ENCODE results near the gene CTRL.

Gene CTRL

GRCh38 chr16:67943256-67943618 lies 11.6 kb upstream of the CTRL start:
- H3K4me3 ChIP-seq (ENCODE audit: low read depth, low read length) = no peak overlapping the region
- no peak for TF ChIP-seq CTCF (IDR thresholded peaks at IDR 0.05; ENCODE audit: insufficient read depth, low read length, missing control alignments)
- ChIA-PET CTCF (interaction anchor here (1.3 to 4.3 kb wide), 6 partner anchors 10 to 127 kb away, joined by 3 to 34 read pairs (median 12); partner anchors contain the start of gene NRN1L), POLR2A (interaction anchor here (0.6 kb wide), 1 partner anchor 170 kb away, joined by 3 read pairs; no protein-coding TSS in a partner anchor)
- no peak for DNase-seq (ENCODE audit: low read depth, low spot score)

GRCh38 chr16:67942510-67943255 lies 11.0 kb upstream of the CTRL start:
- no peak for TF ChIP-seq CTCF (IDR thresholded peaks at IDR 0.05; ENCODE audit: insufficient read depth, low read length, missing control alignments)

GRCh38 chr16:67942200-67942509 lies 10.5 kb upstream of the CTRL start:
- no peak overlapping the region for H3K4me3 ChIP-seq (ENCODE audit: low read depth, low read length)
- CTCF ChIA-PET = interaction anchor here (0.7 to 4.3 kb wide), 17 partner anchors 9 to 422 kb away, joined by 3 to 34 read pairs (median 4); partner anchors contain the start of gene NRN1L
- TF ChIP-seq CTCF (IDR thresholded peaks at IDR 0.05; ENCODE audit: insufficient read depth, low read length, missing control alignments) = peak; percentile 73
- DNase-seq (ENCODE audit: low read depth, low spot score) = no peak
- POLR2A ChIA-PET = no interaction called here

More at GRCh38 chr16:67942510-67943255, 11.0 kb upstream of the CTRL start:
- H3K4me3 ChIP-seq (ENCODE audit: low read depth, low read length) = no peak overlapping the region
- ChIA-PET POLR2A (interaction anchor here (0.6 kb wide), 1 partner anchor 171 kb away, joined by 3 read pairs; no protein-coding TSS in a partner anchor), CTCF (interaction anchor here (0.7 to 4.3 kb wide), 15 partner anchors 10 to 422 kb away, joined by 3 to 34 read pairs (median 4); partner anchors contain the start of gene NRN1L)
- DNase-seq (ENCODE audit: low read depth, low spot score) = no peak

- H3K4me3 ChIP-seq (ENCODE audit: low read depth, low read length) = no peak overlapping the region
- ChIA-PET POLR2A (interaction anchor here (0.8 kb wide), 1 partner anchor 8 kb away, joined by 4 read pairs; no protein-coding TSS in a partner anchor), CTCF (interaction anchor here (0.7 to 4.3 kb wide), 19 partner anchors 8 to 421 kb away, joined by 3 to 34 read pairs (median 4); partner anchors contain the start of gene NRN1L)
- DNase-seq (ENCODE audit: low read depth, low spot score) = no peak
- no peak for TF ChIP-seq CTCF (IDR thresholded peaks at IDR 0.05; ENCODE audit: insufficient read depth, low read length, missing control alignments)
Observed at GRCh38 chr16:67941469-67942199, 10.0 kb upstream of the CTRL start.

- no peak for DNase-seq (ENCODE audit: low read depth, low spot score)
- H3K4me3 ChIP-seq (ENCODE audit: low read depth, low read length) = no peak overlapping the region
- ChIA-PET POLR2A (interaction anchor here (0.8 kb wide), 2 partner anchors 9 to 11 kb away, joined by 3 to 4 read pairs; no protein-coding TSS in a partner anchor), CTCF (interaction anchor here (0.7 to 4.3 kb wide), 11 partner anchors 8 to 272 kb away, joined by 3 to 34 read pairs (median 9); partner anchors contain the start of gene NRN1L)
- no peak for TF ChIP-seq CTCF (IDR thresholded peaks at IDR 0.05; ENCODE audit: insufficient read depth, low read length, missing control alignments)
Observed at GRCh38 chr16:67940446-67941089, 8.9 kb upstream of the CTRL start.
